A375 (cell line): Measurements from ENCODE around the gene MYH15. TPM values are rescaled to one million over a fixed set of nuclear protein-coding genes. Genes with fewer than 3 reads are reported as not detected.

ENCODE experiments used
- total RNA-seq: library from RNA; depleted of rRNA; stranded (reverse); fragments of >200 nt; shearing (Covaris generic); gene quantifications from 2 replicates; pipeline ENCODE4 v1.2.3, GENCODE V29; 2014; rRNA removed

The MYH15 gene
- 2.0 and 3.3 TPM in 2 replicates for total RNA-seq

GRCh38 chr3:108510496-108510895 is at the start of gene MYH15:
Gene MYH15 (minus strand): TSS chr3:108510596. CDS start chr3:108510530, 66 bp downstream.

Other genes with a start within 250 kb of the MYH15 start
- gene HHLA2, start 214.0 kb downstream of the MYH15 start, total RNA-seq: not detected in 2 replicates
- 24.5 and 30.4 TPM in 2 replicates for gene CIP2A, start 78.8 kb upstream of the MYH15 start, total RNA-seq
- gene DZIP3, start 79.1 kb upstream of the MYH15 start, total RNA-seq: 7.2 and 9.0 TPM in 2 replicates
- gene RETNLB, start 246.8 kb upstream of the MYH15 start, total RNA-seq: not detected in 2 replicates